HG03571 (cell line): ENCODE data around the gene RARS2.
"Not testable (repeated sequence)": the region's sequence is repeated elsewhere in the genome, so short reads cannot be mapped to it uniquely, and the experiment has no call there.

ENCODE experiments used
- ATAC-seq: cut with Tn5 transposase; IDR thresholded peaks from one replicate; pipeline ENCODE4 v1.9.1; 2021; ENCODE audit not compliant: unreplicated experiment

RARS2 gene, protein sequence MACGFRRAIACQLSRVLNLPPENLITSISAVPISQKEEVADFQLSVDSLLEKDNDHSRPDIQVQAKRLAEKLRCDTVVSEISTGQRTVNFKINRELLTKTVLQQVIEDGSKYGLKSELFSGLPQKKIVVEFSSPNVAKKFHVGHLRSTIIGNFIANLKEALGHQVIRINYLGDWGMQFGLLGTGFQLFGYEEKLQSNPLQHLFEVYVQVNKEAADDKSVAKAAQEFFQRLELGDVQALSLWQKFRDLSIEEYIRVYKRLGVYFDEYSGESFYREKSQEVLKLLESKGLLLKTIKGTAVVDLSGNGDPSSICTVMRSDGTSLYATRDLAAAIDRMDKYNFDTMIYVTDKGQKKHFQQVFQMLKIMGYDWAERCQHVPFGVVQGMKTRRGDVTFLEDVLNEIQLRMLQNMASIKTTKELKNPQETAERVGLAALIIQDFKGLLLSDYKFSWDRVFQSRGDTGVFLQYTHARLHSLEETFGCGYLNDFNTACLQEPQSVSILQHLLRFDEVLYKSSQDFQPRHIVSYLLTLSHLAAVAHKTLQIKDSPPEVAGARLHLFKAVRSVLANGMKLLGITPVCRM

DNA sequence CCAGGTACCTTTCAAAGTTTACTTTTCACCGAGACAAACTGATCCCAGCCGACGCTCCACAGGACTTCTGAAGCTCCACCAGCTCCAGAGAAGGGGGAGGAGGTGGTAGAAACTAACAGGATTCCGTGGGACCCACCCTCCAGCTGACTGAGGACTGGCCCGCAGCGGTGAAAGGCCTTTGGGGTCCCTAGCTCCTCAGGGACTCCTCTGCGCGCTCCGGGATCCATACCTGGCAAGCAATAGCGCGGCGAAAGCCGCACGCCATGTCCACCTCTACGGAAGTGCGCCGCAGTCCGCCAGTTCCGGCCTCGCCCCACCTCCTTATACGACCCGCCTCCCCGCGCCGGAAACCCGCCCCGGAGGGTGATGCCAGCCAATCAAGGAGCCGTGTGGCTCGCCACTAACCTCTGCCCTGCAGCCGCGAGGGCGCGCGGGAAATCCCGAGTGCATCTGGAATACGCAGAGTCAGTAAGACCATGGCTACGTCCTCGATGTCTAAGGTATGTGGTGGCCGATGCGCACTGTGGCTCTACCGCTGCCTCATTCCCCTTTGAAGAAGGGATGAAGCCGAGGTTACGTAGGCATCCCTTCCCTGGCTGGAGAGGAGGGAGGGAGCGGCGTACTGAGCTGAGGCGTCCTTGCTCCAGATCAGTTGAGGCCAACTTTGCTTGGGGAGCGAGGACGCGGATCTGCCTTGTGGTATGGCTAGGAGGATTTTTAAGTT is at the start of gene RARS2, which contains the start of gene ORC3:
Gene RARS2 (minus strand): TSS at position 295 of the 724 bp plus-strand sequence. CDS start 30 bp downstream, at position 265.
Gene ORC3 (plus strand): TSS at position 443 of the 724 bp plus-strand sequence. CDS start 34 bp downstream, at position 477.
- ATAC-seq: peak; percentile 100

DNA sequence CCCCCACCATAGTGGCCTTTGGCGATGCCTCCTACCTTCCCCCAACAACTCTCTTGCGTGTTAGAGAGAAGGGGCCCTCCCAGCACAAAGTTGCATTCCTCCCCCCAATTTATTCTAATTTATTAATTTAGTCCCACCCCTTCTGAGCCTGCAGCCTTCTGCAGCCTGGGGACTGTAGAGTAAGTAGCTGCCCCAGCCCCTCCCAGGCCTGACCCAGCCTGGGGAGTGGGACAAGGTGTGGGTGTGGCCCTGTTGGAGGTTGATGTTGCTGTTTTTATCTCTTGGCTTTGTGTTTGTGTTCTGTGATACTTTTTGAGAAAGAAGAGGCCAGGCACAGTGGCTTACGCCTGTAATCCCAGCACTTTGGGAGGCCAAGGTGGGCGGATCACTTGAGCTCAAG is 49.6 kb upstream of the RARS2 start:
- ATAC-seq: no peak

DNA sequence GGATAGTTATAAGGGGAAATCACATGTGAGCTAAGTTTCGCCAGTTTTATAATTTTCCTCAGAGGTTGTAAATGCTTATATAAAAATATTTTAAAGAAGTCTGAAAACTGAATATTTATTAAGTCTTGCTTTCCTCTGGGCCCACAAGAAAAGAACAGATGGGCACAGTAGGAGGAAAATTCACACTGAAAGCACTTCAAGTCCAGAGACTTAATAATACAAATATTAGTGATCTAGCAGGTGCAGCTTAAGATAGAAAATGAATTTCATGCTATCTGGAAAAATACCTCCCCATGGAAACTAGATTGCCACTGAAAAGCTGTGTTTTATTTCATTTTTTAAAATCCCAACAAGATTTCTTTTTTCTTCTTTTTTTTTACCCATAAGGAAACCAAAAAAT is 47.3 kb upstream of the RARS2 start:
- ATAC-seq: no peak

DNA sequence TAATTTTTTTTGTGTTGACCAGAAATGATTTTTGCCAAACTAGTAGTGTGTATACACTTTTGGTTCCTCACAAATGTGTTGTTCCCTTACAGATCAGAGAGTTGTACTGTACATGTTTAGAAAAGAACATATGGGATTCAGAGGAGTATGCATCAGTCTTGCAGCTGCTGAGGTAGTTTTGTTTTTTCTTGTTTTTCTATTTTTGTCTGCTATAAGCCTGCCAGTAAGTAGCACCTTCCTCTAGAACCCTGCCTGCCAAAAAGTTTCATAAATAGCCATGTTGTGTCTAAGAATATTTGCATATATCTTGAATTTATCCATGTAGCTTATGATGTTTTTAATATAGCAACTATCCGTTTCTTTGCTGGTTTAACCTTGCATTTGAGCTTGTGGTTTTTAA is 46.5 kb upstream of the RARS2 start:
- no peak for ATAC-seq

DNA sequence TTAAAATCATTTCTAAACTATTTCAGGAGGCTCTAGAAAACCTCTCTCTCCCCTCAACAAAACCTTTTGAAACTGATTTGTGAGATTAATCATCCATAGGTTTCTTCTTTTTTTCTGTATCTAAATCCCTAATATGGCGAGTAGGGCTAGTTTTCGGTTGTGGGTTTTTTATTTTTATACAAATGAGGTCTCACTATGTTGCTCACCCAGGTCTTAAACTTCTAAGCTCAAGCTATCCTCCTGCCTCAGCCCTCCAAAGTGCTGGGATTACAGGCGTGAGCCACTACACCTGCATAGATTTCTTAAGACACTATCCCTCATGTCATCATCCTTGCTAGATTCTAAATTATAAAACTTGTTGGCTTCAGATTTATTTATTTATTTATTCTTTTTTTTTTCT is 44.1 kb upstream of the RARS2 start:
- ATAC-seq: no peak

DNA sequence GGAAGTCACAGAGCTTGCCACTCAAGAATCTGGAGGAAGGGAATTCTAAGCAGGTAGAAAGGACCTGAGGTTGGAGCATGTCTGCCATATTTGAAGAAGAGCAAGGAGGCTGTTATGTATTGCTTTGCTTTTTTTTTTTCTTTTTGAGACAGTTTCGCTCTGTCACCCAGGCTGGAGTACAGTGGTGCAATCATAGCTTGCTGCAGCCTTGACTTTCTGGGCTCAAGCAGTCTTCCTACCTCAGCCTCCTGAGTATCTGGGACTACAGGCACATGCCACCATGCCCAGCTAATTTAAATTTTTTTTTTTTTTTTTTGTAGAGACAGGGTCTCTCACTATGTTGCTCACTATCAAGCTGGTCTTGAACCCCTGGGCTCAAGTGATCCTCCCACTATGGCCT is 41.0 kb upstream of the RARS2 start:
- ATAC-seq: no peak

DNA sequence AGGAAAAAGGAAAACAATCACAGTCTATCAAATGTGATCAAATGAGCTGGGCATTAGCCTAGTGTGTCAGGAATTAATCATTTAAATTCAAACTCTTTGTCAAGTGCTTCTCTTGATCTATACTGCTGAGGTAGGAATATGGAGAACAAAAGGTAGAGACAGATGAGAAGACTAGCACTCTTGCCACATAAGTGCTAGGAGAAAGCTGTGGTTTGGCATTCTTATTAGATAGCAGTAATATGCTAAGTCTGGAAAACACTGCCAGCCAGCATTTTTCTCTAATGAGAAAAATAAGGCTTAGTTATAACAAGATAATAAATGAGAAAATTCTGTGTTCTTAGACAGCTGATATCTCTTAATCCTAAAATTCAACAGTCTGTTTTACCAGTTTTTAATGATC is 39.1 kb upstream of the RARS2 start:
- no peak for ATAC-seq

DNA sequence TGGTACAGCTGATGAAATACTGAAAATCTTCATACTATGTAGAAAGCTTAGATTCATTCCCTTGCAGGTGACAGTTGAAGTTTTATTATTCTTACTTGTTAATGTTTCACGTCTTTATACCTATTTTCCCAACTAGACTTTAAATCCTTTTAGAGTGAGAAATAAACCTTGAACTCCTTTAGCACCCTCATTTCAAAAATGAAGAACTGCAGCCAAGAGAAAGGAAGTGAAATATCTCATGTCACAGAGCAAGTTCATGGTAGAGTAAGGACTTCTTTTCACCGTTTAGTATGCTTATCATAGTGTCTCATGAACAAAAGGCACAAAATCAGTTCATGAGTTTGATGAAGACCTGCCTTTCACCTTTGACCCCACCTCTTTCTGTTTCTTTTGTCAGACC is 38.6 kb upstream of the RARS2 start:
- ATAC-seq: no peak

DNA sequence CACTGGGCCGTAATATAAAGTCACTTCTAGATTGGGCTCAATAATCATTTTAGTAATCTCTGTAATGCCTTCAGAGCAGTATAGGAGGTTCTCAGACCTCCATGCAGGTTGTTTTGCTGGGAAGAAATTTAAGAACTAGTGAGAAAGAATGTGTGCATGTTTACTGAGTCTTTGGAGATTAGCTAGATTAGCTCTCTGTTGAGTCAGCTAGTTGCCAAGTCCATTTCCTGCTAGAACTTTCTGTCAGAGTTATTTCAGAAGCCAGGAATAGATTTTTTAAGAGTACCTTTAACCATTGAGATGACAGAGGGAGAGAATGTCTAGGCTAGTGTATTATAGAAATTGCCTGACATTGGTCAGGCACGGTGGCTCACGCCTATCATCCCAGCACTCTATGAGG is 33.5 kb upstream of the RARS2 start:
- ATAC-seq: no peak

DNA sequence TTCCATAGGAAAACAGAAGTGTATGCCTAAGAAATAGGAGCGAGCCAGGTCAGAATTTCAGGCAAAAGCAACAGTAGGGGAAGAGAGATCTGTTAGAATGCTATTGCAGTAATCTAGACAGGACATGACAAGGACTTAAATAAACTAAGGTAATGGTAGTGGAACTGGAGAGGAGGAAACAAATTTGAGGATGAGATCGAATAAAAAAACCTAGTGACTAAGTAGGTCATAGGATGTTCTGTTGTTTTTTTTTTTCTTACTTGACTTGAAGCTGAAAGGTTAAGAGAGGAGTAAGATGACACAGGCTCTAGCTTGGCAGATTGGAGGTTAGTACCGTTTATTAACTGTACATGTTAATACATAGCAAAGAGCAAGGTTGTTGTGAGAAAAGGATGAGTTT is 28.7 kb upstream of the RARS2 start:
- ATAC-seq: no peak

DNA sequence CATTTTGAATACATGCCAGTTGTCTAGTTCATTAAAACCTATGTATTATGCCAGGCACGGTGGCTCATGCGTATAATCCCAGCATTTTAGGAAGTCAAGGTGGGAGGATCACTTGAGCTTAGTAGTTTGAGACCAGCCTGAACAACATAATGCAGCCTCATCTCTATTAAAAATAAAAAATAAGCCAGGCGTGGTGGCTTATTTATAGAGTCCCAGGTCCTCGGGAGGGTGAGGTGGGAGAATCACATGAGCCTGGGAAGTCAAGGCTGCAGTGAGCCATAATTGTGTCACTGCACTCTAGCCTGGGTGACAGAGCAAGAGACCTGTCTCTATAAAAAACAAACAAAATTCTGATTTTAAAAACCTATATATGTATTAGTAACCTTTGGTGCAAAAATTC is 27.6 kb upstream of the RARS2 start:
- no peak for ATAC-seq

DNA sequence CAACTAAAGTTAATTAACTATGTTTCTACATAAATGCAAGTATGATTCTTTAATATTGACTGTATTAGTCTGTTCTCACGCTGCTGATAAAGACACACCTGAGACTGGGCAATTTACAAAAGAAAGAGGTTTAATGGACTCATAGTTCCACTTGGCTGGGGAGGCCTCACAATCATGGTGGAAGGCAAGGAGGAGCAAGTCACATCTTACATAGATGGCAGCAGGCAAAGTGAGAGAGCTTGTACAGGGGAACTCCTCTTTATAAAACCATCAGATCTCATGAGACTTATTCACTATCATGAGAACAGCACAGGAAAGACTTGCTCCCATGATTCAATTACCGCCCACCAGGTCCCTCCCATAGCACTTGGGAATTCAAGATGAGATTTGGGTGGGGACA is 23.2 kb upstream of the RARS2 start:
- not testable (repeated sequence) for ATAC-seq

DNA sequence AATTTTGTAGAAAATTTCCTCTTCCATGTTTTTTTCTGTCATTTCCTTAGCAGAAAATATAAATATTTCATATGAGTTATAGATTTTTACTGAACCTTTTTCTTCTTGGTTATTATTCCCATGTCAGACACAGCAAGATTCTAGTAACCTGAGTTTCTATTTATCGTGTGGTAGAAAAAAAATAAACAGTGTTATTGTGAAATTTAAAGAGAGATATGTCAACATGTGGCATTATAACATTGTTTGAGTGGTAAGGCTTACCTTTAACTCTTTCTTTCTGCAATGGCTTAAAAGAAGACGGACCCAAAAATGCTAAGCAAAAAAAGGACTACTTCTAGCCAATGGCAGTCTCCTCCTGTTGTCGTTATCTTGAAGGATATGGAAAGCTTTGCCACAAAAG is 19.0 kb upstream of the RARS2 start:
- no peak for ATAC-seq

DNA sequence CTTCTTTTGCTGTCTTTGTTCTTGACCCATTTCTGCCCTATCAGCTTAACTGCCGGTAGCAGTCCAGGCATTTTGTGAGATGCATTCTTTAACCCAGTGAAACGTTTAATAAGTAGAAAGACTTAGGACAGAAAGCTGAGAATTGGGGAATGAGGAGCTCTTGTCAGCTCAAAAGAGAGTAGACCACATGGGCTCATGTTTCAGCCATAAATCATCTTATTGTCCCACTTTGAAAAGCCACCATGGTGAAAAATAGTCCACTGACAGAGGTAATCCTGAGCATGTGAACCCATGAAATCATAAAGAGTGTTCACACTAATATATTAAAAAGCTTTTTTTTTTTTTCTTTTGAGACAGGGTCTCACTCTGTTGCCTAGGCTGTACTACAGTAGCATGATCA is 16.4 kb upstream of the RARS2 start:
- ATAC-seq: no peak

DNA sequence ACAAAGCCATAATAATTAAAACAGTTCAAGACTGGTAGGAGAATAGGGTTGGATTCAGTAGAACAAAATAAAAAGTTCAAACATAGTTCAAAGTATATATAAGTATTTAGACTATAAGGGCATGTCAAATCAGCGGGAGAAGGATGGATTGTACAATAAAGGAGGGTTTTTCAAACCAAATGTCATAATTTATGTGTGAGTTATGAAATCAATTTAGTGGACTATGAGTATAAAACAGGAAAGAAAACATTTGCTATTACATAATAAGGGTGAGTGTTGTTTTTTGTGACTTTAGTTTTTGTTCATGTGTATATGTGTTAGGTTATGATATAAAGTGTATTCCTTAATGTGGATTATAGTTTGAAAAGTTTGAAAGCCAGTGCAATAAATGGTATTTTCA is 10.8 kb upstream of the RARS2 start:
- ATAC-seq: no peak

DNA sequence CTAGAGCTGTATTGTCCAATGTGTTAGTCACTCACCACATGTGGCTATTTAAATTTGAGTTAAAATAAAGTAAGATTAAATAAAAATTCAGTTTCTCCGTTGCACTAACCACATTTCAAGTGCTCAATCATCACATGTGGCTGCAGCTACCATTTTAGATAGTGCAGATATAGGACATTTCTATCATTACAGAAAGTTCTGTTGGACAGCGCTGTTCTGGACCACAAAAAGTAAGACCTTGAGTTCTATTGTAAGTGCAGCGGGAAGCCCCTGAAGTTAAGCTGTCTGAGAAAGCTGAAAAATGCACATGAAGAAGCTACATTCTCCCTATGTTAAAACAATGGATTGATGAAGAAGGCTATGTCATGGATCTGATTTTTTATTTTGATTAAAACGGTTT is 1.2 kb upstream of the RARS2 start:
- no peak for ATAC-seq

DNA sequence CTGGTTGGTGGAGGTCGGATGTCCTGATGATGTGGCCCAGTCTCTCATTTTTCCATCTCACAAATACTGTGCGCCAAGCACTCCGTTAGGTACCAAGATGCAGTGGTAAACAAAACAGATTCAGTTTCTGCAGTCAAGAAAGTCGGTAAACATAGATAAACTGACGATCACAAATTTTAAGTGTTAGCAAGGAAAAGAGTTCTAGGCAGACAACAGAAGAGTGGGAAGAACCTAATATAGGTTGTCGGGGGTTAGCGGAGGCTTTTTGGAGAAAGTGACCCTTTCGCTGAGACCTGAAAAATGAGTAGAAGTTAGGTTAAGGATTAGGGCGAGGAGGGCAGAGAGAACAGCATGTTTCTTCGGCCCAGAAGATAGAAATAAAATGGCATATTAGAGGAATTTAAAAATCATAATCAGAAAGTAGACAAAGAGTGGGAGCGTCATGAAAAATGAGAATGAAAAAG is 662 bp upstream of the RARS2 start:
- no peak for ATAC-seq

DNA sequence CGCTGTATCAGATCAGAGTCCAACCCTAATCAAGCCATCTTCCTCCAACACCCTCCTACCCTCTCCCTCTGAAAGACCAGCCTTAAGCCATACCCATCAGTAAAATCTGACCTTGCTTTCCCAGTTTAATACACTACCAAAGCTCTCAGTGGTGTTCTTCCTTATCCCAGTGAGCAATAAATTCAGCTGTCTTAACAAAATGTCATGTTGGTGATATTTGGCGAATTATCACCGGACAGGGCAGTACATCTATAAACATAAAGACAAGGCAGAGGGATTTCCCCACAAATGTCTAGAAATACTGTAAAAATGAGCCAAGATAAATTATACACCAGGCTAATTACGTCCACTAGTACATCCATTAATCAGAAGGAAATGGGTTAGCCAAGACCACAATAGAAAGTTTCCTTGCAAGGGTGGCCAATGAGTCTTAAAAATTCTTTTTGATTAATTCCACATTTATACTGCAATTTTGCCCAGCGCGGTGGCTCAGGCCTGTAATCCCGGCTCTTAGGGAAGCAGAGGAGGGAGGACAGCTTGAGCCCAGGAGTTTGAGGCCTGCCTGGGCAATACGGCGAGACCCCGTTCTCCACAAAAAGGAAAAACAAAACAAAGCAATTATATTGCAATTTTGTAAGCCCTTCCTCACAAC is 905 bp downstream of the RARS2 start:
- no peak for ATAC-seq

DNA sequence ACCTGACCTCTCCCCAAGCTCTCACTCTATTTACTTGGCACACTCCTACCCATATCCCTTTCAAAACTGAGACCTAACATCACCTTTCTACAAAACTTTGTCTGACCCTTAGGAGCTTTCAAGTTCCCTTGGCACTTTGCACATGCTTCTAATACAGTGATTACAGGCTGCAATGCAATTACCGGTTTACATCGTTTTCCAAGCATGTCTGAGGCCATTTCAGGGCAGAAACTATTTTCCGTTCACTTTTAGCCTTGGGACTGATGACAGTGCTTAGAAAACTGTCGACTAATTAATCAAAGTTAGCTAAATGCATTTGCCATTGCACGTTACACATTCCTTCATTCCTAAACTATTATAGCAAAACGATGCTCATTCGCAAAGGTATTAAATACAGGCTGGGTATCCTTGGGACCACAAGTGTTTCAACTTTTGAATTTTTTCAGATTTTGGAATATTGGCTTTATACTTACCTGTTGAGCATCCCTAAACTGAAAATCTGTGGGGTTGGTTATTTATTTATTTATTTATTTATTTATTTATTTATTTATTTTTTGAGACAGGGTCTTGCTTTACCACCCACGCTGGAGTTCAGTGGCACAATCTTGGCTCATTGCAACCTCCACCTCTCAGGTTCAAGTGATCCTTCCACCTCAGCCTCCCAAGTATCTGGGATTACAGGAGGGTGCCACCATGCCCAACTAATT is 3.3 kb downstream of the RARS2 start:
- no peak for ATAC-seq

DNA sequence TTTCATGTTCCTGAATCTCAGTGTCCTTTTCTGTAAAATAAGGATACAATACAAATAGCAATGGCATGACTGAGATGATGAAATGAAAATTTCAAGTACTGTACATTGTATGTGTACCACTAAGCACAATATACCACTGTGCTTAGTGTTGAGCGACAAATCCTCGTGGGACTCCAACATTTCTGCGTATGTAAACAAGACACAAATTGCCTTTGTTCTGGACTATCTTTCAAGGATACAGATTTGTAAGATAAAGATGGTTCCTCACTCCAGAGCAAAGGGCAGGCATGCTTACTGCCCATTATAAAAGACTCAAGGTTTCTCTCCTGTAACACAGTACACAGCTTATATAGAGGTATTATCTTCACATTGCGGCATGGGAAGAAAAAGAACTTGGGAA is 6.0 kb downstream of the RARS2 start:
- no peak for ATAC-seq

DNA sequence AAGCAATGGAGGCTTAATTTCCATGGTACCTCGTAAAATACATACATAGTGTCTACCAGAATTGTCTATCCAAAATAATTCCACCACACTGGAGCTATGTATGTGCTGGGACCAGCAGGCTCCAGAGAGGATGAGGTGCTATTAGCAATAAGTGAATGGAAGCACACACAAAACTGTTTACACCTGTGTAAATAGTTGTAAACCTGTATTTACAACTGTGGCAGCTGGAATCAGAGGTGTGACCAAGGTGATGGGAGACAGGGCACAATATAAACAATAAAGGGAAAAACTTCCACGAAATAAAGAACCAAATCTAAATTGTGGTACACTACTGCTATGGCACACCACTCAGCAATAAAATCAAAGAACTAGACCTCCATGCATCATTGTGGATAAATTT is 14.4 kb downstream of the RARS2 start:
- no peak for ATAC-seq
